GM18951 (cell line): ENCODE measurements around the gene CDC42BPA.
"Not testable (repeated sequence)": the region's sequence is repeated elsewhere in the genome, so short reads cannot be mapped to it uniquely, and the experiment has no call there.

Experiments
- POLR2A ChIP-seq: IDR thresholded peaks from 4 replicates; pipeline ENCODE4 v1.6.1; 2011; ENCODE audit warnings: mild to moderate bottlenecking; ENCODE audit not compliant: insufficient read length, insufficient read depth; ENCODE audit errors: extremely low read depth
- in situ Hi-C: fragments of 300-500 bp; cut with MboI; formaldehyde crosslinking; loops from one replicate; pipeline ENCODE4 v1.12.0; 2022; ENCODE audit warnings: low sequenced_read_pairs, mixed read lengths, inconsistent platforms; ENCODE audit not compliant: unreplicated experiment

The CDC42BPA gene

DNA sequence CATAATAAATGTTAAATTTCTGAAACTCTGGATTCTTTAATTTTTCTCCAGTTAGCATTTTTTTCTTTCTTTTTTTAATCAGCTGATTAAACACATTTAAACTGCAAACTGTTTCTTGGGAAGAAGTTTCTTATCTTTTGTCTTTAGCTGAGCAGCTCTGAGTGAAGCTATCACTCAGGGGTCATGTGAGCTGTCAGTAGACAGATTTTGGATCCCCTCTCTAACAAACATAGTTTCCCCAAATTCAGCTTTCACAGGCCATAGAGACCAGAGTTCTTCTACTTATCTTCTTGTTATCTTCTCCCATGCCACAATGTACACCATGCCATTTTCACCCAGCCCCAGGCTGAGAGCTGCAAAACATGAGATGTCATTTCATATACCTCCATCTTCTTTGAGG, 148.9 kb downstream of the CDC42BPA start:
- TF ChIP-seq POLR2A = no peak
- in situ Hi-C loops = no loop called here

DNA sequence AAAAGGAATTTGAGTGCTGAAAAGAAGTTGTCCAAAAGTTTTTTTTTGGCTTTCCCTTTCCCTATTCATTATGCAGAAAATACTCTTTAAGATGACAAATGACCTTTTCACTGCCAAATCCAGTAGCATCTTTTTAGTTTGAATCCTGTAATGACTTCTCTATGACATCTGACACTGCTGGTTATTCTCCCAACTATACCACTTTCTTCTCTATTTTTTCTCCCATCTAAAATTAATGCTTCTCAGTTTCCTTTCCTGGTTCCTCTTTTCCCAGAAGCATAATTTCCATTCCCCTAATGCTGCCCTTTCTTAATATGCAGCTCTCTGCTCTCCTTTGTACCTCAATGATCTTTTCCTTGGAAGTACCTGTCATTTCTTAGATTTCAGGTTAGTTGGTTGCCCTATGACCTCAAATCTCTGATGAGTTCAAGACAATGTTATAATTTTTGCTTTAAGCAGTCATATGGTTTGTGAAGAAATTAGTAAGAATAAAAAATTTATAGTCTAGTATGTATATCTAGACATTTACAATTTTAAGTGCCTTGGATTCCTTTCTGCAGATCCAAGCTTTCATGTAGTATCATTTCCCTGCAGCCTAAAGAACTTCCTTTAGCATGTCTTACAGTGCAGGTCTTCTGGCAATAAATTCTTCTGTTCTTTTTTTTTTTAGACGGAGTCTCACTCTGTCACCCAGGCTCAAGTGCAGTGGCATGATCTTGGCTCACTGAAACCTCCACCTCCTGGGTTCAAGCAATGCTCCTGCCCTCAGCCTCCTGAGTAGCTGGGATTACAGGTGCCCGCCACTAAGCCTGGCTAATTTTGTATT, 150.8 kb downstream of the CDC42BPA start:
- in situ Hi-C loops = no loop called here
- TF ChIP-seq POLR2A = no peak

DNA sequence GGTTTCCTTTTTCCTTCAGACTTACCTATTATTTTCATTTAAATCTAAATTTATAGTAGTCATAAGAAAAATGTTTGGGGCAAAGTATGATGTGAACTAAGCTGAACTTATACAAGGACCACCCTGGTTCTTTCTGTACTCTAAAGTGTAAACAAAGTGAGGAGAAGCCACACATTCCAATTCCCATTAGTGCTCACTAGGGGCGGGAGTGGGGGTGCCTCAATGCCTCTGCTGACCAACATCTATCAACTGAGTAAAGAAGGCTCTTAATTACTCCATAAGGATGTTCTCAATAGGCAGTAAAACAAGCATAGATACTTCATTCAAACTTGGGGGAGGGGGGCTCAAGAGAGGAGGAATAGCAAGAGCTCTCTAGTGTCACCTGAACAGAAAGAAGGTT, 151.7 kb downstream of the CDC42BPA start:
- in situ Hi-C loops = no loop called here
- no peak for TF ChIP-seq POLR2A

DNA sequence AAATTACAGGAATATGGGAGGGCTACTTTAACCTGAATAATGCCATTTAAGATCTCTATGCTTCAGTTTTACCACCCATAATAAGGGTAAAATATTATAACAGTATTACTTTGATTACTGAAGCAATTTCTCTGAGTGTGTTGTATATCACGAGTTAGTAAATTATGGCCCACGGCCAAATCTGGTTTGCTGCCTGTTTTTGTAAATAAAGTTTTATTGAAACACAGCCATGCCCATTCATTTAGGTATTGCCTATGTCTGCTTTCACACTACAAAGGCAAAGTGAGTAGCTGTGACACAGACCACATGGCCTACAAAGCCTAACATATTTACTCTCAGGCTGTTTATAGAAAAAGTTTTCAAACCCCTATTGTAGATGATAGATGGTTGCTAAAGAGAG, 156.8 kb downstream of the CDC42BPA start:
- no peak for TF ChIP-seq POLR2A
- in situ Hi-C loops = no loop called here

DNA sequence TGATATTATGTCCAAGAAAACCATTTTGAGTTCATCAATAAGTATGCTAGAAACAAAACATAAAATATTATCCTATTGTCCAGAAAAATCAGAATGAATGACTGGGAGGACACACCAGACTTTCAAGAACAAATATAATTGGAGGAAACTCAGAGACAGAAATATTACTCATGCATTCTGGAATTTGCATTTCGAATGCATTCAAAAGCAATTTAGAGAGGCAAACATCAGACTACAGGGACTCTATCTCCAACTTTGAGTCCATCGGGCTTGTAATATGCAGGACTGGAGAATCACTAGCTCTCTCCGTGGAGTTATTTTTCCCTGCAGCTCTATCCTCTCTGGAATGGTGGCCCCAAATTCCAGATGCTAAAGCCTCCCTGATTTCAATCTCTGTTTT, 161.8 kb downstream of the CDC42BPA start:
- in situ Hi-C loops = no loop called here
- no peak for TF ChIP-seq POLR2A

GRCh38 chr1:227155688-227156087, 162.6 kb downstream of the CDC42BPA start:
- TF ChIP-seq POLR2A = no peak
- in situ Hi-C loops = no loop called here

- no peak for TF ChIP-seq POLR2A
- in situ Hi-C loops = no loop called here
Observed at GRCh38 chr1:227155004-227155403, 163.3 kb downstream of the CDC42BPA start.

DNA sequence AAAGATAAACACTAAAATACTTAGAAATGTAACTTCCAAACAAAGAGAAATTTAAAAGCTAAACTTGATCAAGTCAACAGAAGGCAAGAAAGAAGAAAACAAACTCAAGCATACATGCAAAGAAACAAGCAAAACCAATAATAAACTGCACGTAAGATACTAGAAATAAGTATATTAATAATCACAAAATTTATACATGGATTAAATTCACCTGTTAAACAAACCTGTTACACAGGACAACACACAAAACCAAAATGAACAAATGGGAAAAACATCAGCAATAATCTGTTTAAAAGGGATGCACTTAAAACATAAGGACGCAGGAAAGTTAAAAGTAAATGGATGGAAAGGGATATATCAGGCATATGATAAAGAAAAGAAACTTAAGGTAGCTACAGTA, 165.8 kb downstream of the CDC42BPA start:
- no peak for TF ChIP-seq POLR2A
- in situ Hi-C loops = no loop called here

GRCh38 chr1:227140376-227140775, 177.9 kb downstream of the CDC42BPA start:
- TF ChIP-seq POLR2A = no peak
- in situ Hi-C loops = no loop called here

- TF ChIP-seq POLR2A = no peak
- in situ Hi-C loops = no loop called here
Observed at GRCh38 chr1:227136210-227136820, 182.0 kb downstream of the CDC42BPA start.

DNA sequence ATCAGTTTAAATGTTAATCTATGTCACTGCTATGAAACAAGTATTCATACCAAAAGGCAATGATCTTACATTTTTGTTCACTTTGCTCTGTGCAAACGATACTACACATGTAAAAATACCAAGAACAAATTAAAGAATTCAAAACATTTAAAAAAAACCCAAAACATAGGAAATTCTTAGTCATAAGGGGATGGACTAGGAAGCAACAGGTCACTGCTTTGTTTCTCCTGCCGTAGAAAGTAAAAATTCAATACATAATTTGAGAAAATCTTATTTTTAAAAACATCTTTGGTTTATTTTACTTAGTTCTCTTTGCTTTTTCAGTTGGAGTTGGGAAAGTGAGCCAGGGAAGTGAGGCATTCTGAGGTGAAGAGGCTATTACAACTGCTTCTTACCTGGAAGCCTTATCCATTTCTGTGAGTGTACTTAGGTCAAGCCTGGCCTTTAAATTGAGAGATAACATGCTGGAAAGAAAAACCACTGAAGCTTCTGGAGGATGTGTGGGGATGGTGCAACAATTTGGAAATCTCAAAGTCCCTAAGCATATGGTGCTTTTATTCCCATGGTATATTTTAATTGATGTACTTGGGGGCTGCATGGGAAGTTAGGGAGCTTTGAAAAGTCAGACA, 183.5 kb downstream of the CDC42BPA start:
- TF ChIP-seq POLR2A = no peak
- in situ Hi-C loops = no loop called here

DNA sequence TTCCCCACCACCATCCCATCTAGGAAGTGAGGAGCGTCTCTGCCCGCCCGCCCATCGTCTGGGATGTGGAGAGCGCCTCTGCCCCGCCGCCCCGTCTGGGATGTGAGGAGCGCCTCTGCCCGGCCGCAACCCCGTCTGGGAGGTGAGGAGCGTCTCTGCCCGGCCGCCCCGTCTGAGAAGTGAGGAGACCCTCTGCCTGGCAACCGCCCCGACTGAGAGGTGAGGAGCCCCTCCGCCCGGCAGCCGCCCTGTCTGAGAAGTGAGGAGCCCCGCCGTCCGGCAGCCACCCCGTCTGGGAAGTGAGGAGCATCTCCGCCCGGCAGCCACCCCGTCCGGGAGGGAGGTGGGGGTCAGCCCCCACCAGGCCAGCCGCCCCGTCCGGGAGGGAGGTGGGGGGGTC, 185.6 kb downstream of the CDC42BPA start:
- in situ Hi-C loops = not testable (repeated sequence)

- TF ChIP-seq POLR2A = no peak
- in situ Hi-C loops = no loop called here
Observed at GRCh38 chr1:227131193-227131592, 187.1 kb downstream of the CDC42BPA start.

GRCh38 chr1:227127891-227128290, 190.4 kb downstream of the CDC42BPA start:
- in situ Hi-C loops = no loop called here
- no peak for TF ChIP-seq POLR2A

GRCh38 chr1:227125929-227126545, 192.3 kb downstream of the CDC42BPA start:
- no peak for TF ChIP-seq POLR2A
- in situ Hi-C loops = no loop called here
